NCI-H2081 treated with DMSO at 0.1 percent for 48 hours (cell line): ENCODE data around the gene ZNF280B.
"Not testable (repeated sequence)": the region's sequence is repeated elsewhere in the genome, so short reads cannot be mapped to it uniquely, and the experiment has no call there.

ENCODE experiments used
- DNase-seq: peaks from one replicate; lab custom pipeline; 2025; lab: John Stamatoyannopoulos, UW

The ZNF280B gene

DNA sequence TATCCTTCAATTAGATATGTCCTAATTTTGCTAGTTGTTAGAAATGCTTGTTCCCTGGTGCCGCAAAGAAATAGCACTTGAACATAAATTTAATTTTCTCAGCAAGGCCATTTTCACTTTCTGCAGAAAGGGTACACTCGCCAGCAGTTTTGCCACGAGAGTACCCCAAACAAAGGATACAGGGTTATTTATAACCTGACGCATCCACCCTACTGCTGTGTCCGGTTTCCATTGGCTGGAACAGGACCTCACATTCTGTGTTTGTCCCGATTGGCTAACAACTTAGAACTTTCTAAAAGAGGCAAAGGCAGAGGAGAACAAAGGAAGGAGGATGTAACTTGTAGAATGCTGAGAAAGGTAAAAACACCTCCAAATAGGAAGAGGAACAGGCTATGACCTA lies 1.4 kb upstream of the ZNF280B start:
- not testable (repeated sequence) for DNase-seq

DNA sequence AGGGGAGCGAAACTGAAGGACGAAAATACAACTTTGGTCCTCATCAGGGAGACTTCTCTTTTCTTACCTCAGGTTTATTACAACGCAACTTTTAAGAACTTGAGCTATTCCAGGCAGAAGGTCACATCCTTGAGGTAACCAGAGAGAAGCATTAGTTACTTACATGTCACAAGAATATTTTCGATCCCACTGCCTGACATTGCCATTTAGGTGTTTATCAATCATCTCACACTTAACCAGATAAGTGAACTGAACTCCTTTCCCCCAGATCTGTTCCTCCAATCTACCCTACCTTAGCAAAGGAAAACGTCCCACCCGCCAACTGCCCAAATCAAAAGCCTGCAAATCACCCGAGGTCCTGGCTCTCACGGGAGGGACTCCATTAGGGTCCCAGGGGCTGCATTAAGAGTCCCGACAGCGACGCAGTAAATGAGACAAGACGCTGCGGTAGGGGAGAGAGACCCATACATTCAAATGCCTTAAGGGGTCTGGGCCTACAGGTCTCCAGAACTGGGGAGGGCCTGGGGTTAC lies 734 bp downstream of the ZNF280B start:
- DNase-seq: no peak

DNA sequence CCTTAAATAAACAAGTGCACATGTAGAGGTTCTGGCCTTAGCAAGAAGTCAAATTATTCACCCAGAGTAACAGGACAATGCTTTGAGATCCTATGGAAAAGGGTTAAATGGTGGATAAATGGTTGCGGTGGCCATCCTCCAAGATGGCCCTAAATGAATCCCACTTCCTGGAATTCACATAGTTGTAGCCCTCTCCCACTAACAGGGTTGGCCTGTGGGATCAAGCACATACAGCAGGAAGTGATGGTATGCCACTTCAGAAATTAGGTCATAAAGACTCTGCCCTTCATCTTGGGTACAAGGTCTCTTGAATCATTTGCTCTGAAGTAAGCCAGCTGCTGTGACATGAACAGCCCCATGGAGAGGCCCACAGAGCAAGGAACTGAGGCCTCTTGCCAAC lies 1.8 kb downstream of the ZNF280B start:
- DNase-seq: no peak

DNA sequence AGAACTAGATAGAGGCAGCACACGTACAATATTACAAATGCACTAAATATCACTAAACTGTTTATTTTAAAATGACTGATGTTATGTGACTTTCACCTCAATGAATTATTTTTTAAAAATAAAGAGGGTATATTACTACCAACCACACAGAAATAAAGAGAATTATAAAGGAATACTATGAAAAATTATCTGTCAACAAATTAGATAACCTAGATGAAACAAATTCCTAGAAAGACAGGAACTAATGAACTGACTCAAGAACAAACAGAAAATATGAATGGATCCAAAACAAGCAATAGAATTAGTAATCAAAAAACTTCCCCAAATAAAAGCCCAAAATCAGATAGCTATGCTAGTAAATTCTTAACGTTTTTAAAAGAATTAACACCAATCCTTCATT lies 10.3 kb downstream of the ZNF280B start:
- no peak for DNase-seq

DNA sequence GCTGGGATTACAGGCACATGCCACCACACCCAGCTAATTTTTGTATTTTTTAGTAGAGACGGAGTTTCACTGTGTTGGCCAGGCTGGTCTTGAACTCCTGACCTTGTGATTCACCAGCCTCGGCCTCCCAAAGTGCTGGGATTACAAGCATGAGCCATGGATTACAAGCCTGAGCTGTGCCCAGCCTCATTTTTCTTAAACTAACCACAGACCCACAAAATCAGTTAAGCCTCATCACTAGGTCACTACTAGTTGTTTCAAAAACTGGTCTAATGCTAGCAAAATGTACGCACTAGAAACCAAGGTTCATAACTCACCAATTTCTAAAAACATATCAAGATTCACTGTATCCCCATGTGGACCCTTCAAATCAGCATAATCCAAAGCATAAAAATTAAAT lies 17.0 kb downstream of the ZNF280B start:
- not testable (repeated sequence) for DNase-seq

DNA sequence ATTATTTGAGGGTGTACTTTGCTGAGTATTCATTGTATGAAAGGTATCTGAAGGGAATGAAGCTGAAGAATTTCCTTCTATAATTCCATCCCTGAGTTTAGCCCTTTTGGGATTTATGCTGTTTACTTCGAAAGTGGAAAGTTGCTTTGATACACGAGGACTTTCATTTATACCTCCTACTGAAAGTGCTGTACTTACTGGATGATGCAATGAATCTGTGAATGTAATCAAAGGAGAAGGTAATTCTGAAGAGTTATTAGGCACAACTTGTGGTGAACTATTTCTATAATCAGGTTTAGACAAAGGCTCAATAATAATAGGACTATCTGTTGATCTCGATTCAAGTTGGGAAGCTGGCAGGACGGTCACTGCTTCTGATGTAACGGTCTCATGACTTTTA lies 19.8 kb downstream of the ZNF280B start:
- DNase-seq: no peak

DNA sequence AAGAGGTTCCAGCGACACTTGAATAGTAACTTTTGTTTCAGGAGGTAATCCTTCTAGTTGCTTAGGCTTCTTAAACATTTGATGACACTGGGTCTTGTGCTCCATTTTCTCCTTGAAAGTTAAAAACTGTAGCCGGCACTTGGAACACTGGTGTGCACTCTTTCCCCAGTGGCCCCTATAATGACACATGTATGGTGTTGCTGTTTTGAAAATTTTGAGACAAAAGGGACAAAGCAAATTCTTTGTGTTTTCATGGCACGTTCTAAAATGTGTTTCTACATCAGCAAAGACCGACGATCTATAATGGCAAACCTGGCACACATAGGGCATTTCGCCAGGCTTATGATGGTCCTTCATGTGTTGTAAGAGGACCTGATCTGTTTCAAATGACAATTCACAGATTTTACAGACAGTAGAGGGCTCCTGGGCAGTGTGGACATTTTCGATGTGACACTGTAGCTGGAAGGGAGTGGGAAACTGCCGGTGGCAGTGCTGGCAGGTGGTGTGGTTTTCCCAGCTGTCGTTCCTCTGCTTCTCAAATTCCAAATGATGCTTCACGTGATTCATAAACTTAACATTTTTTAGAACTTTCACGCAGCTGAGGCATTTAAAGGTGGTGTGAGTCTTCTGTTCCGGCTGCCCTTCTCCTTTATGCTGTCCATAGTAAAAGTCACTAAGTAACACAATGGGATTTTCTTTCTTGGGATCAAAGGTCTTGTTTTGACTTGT lies 20.5 kb downstream of the ZNF280B start:
- DNase-seq: no peak

DNA sequence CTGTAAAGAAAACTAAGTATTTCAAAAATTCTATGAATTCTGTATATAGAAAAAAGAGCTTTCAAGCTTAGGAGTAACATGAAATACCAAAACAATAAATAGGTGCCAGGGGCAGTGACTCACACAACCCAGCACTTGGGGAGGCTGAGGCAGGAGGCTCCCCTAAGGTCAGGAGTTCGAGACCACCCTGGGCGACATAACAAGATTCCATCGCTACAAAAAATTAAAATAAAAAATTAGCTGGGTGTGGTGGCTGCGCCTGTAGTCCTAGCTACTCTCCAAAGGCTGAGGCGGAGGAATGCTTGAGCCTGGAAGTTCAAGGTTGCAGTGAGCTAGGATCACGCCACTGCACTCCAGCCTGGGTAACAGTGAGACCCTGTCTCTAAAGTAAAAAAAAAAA lies 21.5 kb downstream of the ZNF280B start:
- no peak for DNase-seq

DNA sequence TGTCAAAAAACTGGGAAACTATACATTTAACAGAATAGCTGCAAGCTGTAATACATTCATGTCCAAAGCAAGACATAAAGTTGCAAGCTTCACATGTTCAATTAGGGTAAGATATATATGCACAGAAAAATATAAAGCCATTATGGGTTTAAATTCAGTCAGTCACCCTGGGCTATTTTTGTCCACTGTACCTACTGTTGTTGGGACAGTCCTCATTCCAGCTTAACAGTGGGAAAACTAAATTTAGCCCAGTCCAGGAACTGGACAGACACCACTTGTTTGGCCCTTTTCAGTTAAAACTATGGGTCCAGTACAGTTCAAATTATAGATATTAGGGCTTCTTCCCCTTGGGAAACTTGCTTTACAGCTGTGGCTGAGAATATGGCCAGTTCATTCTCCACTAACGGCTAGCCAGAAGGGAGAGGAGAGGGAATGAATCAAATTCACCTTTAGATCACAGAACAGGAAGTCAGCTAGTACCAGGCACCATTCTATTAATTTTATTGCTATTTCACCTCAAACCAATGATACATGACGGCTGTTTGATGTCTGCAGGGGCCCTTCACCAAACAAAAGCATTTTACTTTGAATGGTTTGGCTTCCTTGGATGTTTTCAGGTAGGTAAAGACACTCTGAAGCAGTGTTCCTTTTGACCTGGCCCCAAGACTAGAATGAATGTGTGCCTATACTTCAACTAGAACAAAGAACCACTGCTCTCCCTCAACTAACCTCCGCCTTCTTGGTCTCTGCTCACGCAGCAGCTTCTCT lies 22.2 kb downstream of the ZNF280B start:
- DNase-seq: no peak

DNA sequence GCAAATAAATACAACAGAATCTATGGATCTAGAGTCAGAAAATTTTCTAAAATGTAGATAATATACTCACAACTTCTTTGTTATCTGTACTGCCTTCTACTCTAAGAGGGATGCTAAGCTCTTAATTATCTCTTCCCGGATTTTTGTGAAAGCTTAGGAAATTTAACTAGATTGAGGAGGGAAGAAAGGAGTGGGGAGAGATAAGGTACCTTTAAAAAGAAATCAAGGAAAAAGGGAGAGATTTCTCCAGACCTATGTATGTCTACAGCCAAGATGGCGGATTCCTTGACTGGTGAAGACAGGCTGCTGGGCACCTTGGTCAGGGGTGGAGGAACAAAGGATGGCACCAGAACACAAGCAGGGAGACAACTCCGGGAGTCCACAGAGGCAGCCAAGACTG lies 23.0 kb downstream of the ZNF280B start:
- no peak for DNase-seq

DNA sequence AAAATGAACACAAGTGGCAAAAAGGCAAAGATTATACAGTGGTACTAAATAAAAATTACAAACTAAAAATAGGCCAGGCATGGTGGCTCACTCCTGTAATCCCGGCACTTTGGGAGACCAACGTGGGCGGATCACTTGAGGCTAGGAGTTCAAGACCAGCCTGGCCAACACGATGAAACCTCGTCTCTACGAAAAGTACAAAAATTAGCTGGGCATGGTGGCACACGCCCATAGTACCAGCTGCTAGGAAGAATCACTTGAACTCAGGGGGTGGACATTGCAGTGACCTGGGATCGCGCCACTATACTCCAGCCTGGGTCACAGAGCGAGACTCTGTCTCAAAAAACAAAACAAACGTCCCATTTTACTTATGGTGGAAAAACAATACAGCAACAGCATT lies 24.5 kb downstream of the ZNF280B start:
- DNase-seq: no peak

DNA sequence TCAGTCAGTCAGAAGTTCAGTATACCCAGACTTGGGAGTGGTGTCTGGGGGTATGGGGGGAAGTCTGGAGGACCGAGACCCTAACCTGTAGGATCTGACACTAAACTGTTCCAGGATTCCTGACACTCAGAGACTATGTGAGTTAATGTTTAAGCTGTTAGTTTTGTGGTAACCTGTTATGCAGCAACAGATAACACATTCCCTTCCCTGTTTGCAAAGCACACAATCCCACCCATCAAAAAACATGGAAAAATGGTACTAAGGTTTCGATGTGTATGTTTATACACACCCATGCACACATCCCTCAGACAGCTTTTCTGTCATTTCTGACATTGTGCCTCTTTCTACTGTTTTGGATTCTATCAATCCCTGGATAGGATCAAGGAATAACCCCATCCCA lies 27.6 kb downstream of the ZNF280B start:
- no peak for DNase-seq

DNA sequence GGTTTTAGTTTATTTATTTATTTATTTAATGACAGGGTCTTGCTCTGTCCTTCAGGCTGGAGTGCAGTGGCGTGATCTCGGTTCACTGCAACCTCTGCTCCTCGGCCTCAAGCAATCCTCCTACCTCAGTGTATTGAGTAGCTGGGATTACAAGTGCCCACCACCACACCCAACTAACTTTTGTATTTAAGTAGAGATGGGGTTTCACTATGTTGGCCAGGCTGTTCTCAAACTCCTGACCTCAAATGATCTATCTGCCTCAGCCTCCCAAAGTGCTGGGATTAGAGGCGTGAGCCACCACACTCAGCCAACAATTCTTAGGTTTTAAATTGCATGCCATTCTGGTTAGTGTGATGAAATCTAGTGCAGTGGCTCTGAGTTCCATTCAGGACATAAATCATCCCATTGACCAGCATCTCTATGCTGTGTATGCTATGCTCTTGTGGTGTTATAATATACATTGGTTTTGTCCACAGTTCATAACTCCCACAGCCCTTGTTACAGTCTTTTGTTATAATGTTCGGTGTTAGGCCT lies 28.5 kb downstream of the ZNF280B start:
- DNase-seq: no peak

DNA sequence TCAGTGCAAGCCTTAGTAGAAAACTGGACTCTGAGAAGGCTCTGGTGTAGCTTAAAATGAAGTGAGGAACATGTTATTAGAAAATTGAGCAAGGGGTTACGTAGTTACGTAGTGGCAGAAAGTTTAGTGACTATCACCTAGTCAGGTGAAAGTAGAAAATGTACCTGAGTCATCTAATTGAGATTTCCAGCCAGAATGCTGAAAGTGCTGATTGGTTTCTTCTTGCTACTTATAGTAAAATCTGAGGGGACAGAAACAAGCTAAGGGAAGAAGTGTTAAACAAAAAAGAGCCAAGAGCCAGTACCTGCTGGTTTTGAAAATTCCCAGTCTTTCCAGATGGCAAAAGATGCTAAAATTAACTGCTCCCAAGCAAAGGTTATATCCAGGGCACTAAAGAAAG lies 29.4 kb downstream of the ZNF280B start:
- no peak for DNase-seq

DNA sequence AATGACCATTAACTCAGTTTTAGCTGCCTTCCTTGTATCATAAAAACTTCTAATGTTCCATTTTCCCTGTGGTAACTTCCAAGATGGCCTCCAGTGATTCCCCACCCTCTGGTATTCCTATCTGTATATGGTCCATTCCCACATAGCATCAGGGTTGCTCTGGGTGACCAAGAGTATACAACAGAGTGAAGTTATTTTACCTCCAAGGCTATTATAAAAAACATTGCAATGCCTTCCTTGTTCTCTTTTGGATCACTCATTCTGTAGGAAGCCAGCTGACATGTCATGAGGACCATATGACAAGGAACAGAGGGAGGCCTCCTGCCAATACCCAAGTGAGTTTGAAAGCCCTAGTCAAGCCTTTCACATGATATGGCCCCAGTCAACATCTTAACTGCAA lies 30.1 kb downstream of the ZNF280B start:
- DNase-seq: no peak

DNA sequence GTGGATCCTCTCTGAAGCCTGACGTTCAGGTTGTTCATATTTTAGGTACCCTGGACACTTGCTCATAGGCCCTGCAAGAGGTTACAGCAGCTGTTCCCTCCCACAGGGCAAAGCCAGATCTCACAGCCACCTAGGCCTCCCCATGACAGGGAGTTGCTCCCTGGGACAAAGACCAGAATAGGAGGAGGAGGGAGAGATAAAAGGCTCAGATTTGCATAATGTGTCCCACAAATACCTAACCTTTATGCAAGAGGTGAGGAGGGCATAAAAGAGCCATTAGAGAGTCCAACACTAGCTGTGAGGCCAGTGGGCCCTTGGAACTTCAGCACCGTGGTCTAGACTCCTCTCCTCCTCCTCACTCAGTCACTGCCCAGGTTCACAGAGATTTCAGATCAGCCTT lies 33.8 kb downstream of the ZNF280B start:
- no peak for DNase-seq

DNA sequence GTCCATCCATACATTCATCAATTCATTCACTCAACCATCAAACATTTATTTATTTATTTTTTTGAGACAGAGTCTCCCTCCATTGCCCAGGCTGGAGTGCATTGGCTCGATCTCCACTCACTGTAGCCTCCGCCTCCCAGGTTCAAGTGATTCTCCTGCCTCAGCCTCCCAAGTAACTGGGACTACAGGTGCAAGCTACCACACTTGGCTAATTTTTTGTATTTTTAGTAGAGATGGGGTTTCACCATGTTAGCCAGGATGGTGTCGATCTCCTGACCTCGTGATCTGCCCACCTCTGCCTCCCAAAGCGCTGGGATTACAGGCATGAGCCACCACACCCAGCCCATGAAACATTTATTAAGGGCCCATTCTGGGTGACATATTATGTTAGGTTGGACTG lies 37.4 kb downstream of the ZNF280B start:
- DNase-seq: not testable (repeated sequence)

DNA sequence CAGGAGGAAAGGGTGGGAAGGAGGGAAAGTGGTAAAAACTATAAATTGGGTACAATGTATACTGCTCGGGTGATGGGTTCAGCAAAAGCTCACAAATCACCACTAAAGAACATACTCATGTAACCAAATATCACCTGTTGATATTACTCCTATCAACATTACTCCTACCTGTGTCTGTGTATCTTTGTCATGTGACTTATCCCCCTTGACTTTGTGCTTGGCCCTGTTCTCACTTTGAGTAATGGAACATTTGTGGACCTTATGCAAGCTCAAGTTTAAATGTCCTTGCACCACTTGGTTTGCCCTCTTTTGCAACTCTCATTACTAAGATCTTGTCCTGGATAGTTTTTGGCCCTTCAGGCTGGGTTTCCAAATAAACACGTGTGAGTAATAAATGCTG lies 39.0 kb downstream of the ZNF280B start:
- no peak for DNase-seq

DNA sequence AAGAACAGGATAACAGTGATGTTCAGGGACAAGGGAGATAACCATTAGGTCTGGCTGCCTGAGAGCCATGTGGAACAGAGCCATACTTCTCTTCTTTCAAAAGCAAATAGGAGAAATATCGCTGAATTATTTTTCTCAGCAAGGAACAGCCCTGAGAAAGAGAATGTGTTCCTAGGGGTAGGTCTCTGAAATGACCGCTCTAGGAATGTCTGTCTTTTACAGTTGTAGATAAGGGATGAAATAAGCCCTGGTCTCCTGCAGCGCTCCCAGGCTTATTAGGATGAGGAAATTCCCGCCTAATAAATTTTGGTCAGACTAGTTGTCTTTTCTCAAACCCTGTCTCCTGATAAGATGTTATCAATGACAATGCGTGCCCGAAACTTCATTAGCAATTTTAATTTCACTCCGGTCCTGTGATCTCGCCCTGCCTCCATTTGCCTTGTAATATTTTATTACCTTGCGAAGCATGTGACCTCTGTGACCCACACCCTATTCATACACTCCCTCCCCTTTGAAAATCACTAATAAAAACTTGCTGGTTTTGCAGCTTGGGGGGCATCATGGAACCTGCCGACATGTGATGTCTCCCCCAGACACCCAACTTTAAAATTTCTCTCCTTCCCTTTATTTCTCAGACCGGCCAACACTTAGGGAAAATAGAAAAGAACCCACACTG lies 39.6 kb downstream of the ZNF280B start:
- DNase-seq: not testable (repeated sequence)

DNA sequence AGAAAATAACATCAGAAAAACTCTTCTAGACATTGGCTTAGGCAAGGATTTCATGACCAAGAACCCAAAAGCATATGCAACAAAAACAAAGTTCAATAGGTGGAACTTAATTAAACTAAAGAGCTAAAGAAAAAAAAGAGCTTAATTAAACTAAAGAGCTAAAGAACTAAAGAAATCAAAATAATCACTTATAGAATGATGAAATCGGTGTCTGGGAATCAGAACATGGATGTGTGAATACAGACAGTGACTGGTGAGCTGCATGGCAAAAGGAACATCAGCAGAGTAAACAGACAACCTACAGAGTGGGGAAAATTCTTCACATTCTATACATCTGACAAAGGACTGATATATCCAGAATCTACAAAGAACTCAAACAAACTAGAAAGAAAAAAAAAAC lies 41.4 kb downstream of the ZNF280B start:
- DNase-seq: no peak

DNA sequence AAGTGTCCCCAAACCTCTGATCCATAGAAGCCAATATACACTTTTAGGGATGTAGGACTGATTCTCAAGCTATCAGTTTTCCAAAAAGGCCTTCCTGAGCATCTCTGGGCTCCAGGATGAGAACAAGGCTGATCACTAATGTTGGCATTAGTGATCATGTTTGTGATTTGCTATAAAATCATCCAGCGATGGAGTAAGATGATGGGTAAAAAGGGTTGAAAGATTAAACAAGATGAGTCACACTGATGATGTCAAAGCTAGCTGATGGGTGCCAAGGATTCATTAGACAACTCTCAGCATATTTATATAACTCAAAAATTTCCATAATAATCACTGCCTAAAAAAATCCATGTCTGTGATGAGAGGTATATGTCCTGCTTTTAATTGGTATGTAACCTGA lies 42.8 kb downstream of the ZNF280B start:
- no peak for DNase-seq

DNA sequence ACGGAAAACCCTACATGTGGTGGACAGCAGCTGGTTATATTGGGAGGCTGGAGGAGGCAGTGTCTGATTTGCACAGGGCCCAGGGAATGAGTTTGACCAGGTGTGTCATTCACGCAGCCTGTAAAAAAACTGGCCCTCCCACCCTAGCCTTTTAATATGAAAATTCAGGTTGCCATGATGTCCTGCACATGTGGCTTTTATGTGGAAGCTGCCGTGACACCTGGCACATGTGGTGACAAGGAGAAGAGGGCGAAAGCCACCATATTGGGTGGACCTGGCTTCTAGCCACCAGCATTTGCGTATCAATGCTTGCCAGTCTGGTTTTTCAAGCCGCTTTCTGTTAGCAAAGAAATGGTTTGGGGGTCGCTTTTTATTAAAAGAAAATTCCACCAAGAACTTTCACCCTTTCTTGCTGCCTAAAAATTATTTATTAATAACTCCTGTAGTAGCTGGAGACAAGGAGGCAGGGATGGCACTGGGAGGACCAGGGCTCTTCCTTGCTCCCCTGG lies 43.4 kb downstream of the ZNF280B start:
- no peak for DNase-seq
